Measurements from ENCODE around the gene MAP3K6. TPM values are rescaled to one million over a fixed set of nuclear protein-coding genes. Genes with fewer than 3 reads are reported as not detected.

MAP3K6 gene
- total RNA-seq, 1 experiment from 2014 or later = 25.1 TPM

GRCh38 chr1:27361044-27361402 lies 5.7 kb downstream of the MAP3K6 start:
- CTCF ChIA-PET = no interaction called here
- BruUV-seq (replicated peaks) = no TSS peak
- intact Hi-C loops (cut with micrococcal nuclease; ENCODE audit: unreplicated experiment) = no loop called here

DNA sequence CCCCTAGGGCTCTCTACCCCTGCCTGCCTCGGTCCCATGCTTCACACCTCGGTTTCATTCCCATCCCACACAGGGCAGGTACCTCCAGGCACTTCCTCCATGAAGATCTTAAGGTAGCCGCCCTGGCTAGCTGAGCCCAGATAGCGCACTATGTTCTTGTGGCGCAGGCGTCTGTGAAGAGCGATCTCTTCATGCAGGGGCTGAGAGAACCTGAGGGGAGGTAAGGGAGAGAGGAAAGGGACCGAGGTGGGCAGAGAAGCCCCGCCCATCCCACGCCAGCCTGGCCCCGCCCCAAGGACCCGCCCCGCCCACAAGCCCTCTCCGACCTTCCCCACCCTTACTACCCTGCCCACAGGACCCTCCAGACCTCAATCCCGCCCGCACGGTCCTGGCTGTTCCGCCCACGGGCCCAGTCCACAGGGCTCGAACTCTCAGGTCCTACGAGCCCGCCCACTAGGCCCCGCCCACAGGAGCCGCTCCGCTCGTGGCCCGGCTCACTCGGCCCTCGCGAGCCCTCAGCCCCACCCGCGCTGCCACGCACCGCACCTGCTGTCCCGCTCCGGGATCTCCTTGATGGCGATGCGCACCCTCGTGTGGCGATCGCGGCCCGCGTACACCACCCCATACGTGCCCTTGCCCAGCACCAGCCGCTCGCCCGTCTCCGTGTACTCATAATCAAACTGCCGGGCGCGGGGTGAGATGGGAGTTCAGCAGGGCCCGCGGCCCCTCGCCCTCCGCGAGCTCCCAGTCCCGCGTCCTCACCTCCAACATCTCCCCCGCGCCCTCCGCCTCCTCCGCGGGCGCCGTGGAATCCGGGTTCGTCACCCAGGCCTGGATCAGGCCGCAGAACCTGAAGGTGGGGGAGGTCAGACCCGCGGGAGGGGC lies 6.4 kb downstream of the MAP3K6 start:
- intact Hi-C loops (cut with micrococcal nuclease; ENCODE audit: unreplicated experiment) = no loop called here
- TF ChIP-seq, protein P1, sequence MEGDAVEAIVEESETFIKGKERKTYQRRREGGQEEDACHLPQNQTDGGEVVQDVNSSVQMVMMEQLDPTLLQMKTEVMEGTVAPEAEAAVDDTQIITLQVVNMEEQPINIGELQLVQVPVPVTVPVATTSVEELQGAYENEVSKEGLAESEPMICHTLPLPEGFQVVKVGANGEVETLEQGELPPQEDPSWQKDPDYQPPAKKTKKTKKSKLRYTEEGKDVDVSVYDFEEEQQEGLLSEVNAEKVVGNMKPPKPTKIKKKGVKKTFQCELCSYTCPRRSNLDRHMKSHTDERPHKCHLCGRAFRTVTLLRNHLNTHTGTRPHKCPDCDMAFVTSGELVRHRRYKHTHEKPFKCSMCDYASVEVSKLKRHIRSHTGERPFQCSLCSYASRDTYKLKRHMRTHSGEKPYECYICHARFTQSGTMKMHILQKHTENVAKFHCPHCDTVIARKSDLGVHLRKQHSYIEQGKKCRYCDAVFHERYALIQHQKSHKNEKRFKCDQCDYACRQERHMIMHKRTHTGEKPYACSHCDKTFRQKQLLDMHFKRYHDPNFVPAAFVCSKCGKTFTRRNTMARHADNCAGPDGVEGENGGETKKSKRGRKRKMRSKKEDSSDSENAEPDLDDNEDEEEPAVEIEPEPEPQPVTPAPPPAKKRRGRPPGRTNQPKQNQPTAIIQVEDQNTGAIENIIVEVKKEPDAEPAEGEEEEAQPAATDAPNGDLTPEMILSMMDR (conservative IDR thresholded peaks at IDR 0.05) = no peak
- no peak for TF ChIP-seq EZH2 (IDR thresholded peaks at IDR 0.05; ENCODE audit: low read depth)
- CTCF ChIA-PET = no interaction called here

More at GRCh38 chr1:27361044-27361402, 5.7 kb downstream of the MAP3K6 start:
- Histone ChIP-seq H3F3A (ENCODE audit: insufficient read depth, low read depth) (no peaks in the 10 kb centered on the region), H3K36me3 (ENCODE audit: low read depth) (no peaks in the 10 kb centered on the region), H3K79me2 (ENCODE audit: low read depth) (no peaks in the 10 kb centered on the region), H2AFZ (no peak overlapping the region), H4K20me1 (ENCODE audit: insufficient read depth) (no peaks in the 10 kb centered on the region), H3K9me2 (ENCODE audit: insufficient read depth) (no peaks in the 10 kb centered on the region), H3K4me3 (no peak overlapping the region), H3K9me3 (ENCODE audit: insufficient read depth, low read depth) (no peaks in the 10 kb centered on the region), H3K4me1 (replicated peaks; ENCODE audit: insufficient read depth) (peaks cover 4% of the 10 kb centered on the region; the same call in 1 of the 2 replicates), H3K27ac (no peak overlapping the region), H3K27me3 (ENCODE audit: insufficient read depth, low read depth) (no peaks in the 10 kb centered on the region), H3K4me2 (no peak overlapping the region)
- TF ChIP-seq, protein P1 (conservative IDR thresholded peaks at IDR 0.05) = no peak
- no peak for TF ChIP-seq EZH2 (IDR thresholded peaks at IDR 0.05; ENCODE audit: low read depth)
- POLR2A ChIA-PET (ENCODE audit: unreplicated experiment) = no interaction called here
- no peak for DNase-seq

DNA sequence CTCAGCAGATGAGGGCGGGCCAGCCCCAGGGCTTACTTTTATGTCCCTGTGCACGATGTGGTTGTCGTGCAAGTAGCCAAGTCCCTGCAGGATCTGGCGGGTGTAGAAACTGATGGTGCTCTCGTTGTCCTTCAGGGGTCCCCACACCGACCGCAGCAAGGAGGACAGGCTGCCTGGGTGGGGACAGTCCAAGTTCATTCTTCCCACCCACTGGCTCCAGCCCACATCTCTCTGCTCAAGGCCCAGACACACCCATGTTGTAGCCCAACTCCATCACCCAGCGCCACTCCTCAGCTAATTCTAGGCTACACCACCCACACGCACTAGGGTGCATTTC lies 7.0 kb downstream of the MAP3K6 start:
- intact Hi-C loops (cut with micrococcal nuclease; ENCODE audit: unreplicated experiment) = no loop called here
- BruUV-seq (replicated peaks) = no TSS peak
- no peaks in the 10 kb centered on the region for H3K79me2 ChIP-seq (ENCODE audit: low read depth)
- DNase-seq = no peak
- H3K27me3 ChIP-seq (ENCODE audit: insufficient read depth, low read depth) = no peaks in the 10 kb centered on the region
- POLR2A ChIA-PET (ENCODE audit: unreplicated experiment) = no interaction called here
- no peak overlapping the region for H3K4me3 ChIP-seq
- no peaks in the 10 kb centered on the region for H3K4me1 ChIP-seq (replicated peaks; ENCODE audit: insufficient read depth)
- H2AFZ ChIP-seq = no peak overlapping the region
- H3K4me2 ChIP-seq = no peak overlapping the region
- H3K9me2 ChIP-seq (ENCODE audit: insufficient read depth) = no peaks in the 10 kb centered on the region
- H3F3A ChIP-seq (ENCODE audit: insufficient read depth, low read depth) = no peaks in the 10 kb centered on the region
- H4K20me1 ChIP-seq (ENCODE audit: insufficient read depth) = no peaks in the 10 kb centered on the region
- TF ChIP-seq, protein P1 (conservative IDR thresholded peaks at IDR 0.05) = no peak
- no peak for TF ChIP-seq EZH2 (IDR thresholded peaks at IDR 0.05; ENCODE audit: low read depth)
- no peaks in the 10 kb centered on the region for H3K36me3 ChIP-seq (ENCODE audit: low read depth)
- CTCF ChIA-PET = no interaction called here
- H3K9me3 ChIP-seq (ENCODE audit: insufficient read depth, low read depth) = no peaks in the 10 kb centered on the region
- no peak overlapping the region for H3K27ac ChIP-seq

More for the DNA sequence above, 6.4 kb downstream of the MAP3K6 start:
- no peak overlapping the region for H3K4me3 ChIP-seq
- H3K27ac ChIP-seq = no peak overlapping the region
- peaks cover 4% of the 10 kb centered on the region; the same call in 1 of the 2 replicates for H3K4me1 ChIP-seq (replicated peaks; ENCODE audit: insufficient read depth)
- H3K9me3 ChIP-seq (ENCODE audit: insufficient read depth, low read depth) = no peaks in the 10 kb centered on the region
- no peak for DNase-seq
- POLR2A ChIA-PET (ENCODE audit: unreplicated experiment) = no interaction called here
- H3K9me2 ChIP-seq (ENCODE audit: insufficient read depth) = no peaks in the 10 kb centered on the region
- BruUV-seq (replicated peaks) = no TSS peak
- H3K36me3 ChIP-seq (ENCODE audit: low read depth) = no peaks in the 10 kb centered on the region
- no peaks in the 10 kb centered on the region for H3F3A ChIP-seq (ENCODE audit: insufficient read depth, low read depth)
- no peaks in the 10 kb centered on the region for H3K79me2 ChIP-seq (ENCODE audit: low read depth)
- H4K20me1 ChIP-seq (ENCODE audit: insufficient read depth) = no peaks in the 10 kb centered on the region
- no peak overlapping the region for H3K4me2 ChIP-seq
- no peak overlapping the region for H2AFZ ChIP-seq
- no peaks in the 10 kb centered on the region for H3K27me3 ChIP-seq (ENCODE audit: insufficient read depth, low read depth)

All from PC-9 (cell line).